DMS153 treated with DMSO at 0.1 percent for 48 hours (cell line): ENCODE measurements around the gene F8.
"Not testable (repeated sequence)": the region's sequence is repeated elsewhere in the genome, so short reads cannot be mapped to it uniquely, and the experiment has no call there.

Experiments used
- DNase-seq: peaks from one replicate; lab custom pipeline; 2025; ENCODE audit not compliant: unreplicated experiment; lab: John Stamatoyannopoulos, UW

F8 gene

GRCh38 chrX:154885549-154885948, 137.0 kb downstream of the F8 start:
- DNase-seq = not testable (repeated sequence)

GRCh38 chrX:154885057-154885456, 137.5 kb downstream of the F8 start:
- not testable (repeated sequence) for DNase-seq

- DNase-seq = not testable (repeated sequence)
These were observed 138.5 kb downstream of the F8 start for GRCh38 chrX:154884069-154884468.

- DNase-seq = no peak
These were observed 149.2 kb downstream of the F8 start for GRCh38 chrX:154873329-154873728.

GRCh38 chrX:154868522-154868921, 154.0 kb downstream of the F8 start:
- not testable (repeated sequence) for DNase-seq

GRCh38 chrX:154855256-154855655, 167.3 kb downstream of the F8 start:
- DNase-seq = no peak

GRCh38 chrX:154850957-154851611, 171.4 kb downstream of the F8 start:
- no peak for DNase-seq

GRCh38 chrX:154840856-154841255, 181.7 kb downstream of the F8 start:
- DNase-seq = peak; percentile 75

- no peak for DNase-seq
These were observed 186.4 kb downstream of the F8 start for GRCh38 chrX:154836163-154836562.

GRCh38 chrX:154834562-154834961, 188.0 kb downstream of the F8 start, which contains the start of gene SMIM9:
Gene SMIM9 (minus strand): TSS chrX:154834662. CDS start chrX:154830856, 3,806 bp downstream.
- no peak for DNase-seq

GRCh38 chrX:154833746-154834274, 188.7 kb downstream of the F8 start:
- DNase-seq = no peak

- DNase-seq = no peak
These were observed 192.5 kb downstream of the F8 start for GRCh38 chrX:154829926-154830442.

GRCh38 chrX:154829134-154829533, 193.4 kb downstream of the F8 start:
- no peak for DNase-seq

GRCh38 chrX:154828016-154828408, 194.5 kb downstream of the F8 start:
- no peak for DNase-seq

- no peak for DNase-seq
These were observed 195.1 kb downstream of the F8 start for GRCh38 chrX:154827194-154828015.

- DNase-seq = not testable (repeated sequence)
These were observed 196.9 kb downstream of the F8 start for GRCh38 chrX:154825586-154825985.

GRCh38 chrX:154824638-154825037, 197.9 kb downstream of the F8 start:
- DNase-seq = no peak

- no peak for DNase-seq
These were observed 200.5 kb downstream of the F8 start for GRCh38 chrX:154822029-154822428.

GRCh38 chrX:154821523-154821922, 201.0 kb downstream of the F8 start:
- DNase-seq = no peak

- no peak for DNase-seq
These were observed 202.7 kb downstream of the F8 start for GRCh38 chrX:154819771-154820341.
